ENCODE results near the gene KCNH1.

KCNH1 gene

DNA sequence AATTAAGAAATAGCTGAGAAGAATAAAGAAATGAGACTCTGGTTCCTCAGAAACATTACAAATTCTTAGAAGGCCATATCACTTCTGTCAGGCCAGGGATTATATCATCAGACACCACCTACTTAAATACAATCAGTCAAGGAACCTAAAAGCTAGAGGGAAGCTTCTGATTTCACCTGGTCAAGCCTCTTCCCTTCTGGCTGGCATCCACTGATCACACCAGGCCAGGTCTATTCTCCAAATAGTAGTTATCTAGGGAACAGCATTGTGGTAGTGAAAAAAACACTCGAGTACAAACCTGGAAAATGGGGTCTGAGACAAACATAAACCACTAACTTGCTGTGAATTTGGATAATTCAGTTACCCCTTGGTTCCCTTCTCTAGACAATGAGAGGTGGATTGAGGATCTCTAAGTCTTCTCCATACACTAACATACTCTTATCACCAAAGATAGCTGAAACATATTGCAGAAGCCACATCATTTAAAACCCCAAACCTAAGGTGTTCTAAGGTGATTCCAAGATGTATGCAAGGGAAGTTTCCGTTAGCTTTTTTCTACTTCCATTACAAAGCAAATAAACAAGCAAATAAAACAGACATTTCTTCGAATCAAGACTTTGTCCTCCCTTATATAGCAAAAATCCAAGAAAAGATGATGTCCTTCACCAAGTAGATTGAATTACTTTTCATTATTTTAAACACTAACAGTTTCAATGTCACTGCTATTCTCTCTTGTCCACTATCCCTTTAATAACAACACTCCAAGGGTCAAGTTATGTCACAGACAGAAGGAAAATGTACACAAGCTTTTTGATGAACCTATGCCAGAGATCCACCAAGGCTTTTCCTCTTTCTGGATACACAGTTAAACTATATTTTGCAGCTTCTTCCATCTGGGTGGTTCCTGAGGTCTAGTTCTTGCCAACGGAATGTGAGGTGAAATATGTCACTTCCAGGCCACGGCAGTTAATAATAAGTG, 212.9 kb downstream of the KCNH1 start:
- TF ChIP-seq, protein P1, sequence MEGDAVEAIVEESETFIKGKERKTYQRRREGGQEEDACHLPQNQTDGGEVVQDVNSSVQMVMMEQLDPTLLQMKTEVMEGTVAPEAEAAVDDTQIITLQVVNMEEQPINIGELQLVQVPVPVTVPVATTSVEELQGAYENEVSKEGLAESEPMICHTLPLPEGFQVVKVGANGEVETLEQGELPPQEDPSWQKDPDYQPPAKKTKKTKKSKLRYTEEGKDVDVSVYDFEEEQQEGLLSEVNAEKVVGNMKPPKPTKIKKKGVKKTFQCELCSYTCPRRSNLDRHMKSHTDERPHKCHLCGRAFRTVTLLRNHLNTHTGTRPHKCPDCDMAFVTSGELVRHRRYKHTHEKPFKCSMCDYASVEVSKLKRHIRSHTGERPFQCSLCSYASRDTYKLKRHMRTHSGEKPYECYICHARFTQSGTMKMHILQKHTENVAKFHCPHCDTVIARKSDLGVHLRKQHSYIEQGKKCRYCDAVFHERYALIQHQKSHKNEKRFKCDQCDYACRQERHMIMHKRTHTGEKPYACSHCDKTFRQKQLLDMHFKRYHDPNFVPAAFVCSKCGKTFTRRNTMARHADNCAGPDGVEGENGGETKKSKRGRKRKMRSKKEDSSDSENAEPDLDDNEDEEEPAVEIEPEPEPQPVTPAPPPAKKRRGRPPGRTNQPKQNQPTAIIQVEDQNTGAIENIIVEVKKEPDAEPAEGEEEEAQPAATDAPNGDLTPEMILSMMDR (conservative IDR thresholded peaks at IDR 0.05; ENCODE audit: low read depth, low read length) = no peak
- DNase-seq (ENCODE audit: low read depth) = no peak
- H3K4me3 ChIP-seq (ENCODE audit: low read length) = no peak overlapping the region

DNA sequence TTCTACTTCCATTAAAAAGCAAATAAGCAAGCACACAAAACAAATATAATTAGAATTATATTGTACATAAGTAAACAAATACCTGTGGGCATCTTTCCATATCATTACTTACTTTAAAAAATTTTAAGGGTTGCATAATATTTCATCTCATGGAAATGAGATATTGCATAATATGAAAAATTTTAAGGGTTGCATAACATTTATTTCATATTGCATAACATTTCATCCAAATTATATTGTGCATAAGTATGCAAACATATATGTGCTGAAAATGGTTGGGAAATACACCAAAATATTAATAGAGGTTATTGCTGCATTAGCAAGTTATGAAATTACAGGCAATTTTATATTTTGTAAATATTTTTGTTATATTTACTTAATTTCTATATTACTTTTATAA, 213.7 kb downstream of the KCNH1 start:
- TF ChIP-seq, protein P1 (conservative IDR thresholded peaks at IDR 0.05; ENCODE audit: low read depth, low read length) = no peak
- no peak for DNase-seq (ENCODE audit: low read depth)
- no peak overlapping the region for H3K4me3 ChIP-seq (ENCODE audit: low read length)

DNA sequence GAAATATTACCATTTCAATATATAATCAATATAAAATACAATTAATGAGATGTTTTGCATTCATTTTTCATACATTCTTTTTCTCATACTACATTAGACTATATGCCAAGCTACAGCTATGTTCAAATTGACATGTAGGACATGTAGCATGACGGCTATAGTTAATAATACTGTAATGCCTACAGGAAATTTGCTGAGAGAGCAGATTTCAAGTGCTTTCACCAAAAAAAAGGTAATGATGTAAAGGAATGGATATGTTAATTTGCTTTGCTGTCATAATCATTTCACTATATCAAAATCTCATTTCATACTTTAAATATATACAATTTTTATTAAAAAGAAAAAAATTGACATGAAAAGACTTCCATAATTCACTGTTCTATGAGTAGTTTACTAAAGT, 215.1 kb downstream of the KCNH1 start:
- no peak for DNase-seq (ENCODE audit: low read depth)
- TF ChIP-seq, protein P1 (conservative IDR thresholded peaks at IDR 0.05; ENCODE audit: low read depth, low read length) = no peak
- H3K4me3 ChIP-seq (ENCODE audit: low read length) = no peak overlapping the region

DNA sequence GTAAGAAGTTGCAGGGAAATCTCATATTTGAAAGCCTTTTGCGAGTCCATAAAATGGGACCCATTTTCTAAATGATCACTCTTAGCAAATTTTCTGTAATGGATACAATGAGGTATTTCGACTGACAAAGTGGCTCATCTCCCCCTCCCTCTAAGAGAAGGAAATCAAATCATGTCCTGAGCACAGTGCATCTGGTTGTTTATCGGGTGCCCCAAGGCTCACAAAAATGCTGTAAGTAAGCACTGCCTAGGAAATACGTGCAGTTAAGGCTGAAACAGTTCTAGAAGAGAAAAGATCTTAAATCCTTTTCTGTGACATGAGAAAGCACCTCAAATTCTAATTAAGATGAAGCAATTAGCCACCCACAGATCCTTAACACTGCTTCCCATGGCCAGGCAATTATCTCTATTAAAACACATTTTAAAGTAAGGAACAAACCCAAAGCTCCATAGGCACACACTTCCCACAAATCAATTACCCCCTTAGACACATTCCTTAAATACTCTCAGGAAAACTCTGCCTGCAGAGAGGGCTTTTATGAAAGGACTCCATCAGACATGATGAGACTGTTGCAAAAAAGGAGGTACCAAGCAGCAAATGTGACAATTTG, 216.3 kb downstream of the KCNH1 start:
- TF ChIP-seq, protein P1 (conservative IDR thresholded peaks at IDR 0.05; ENCODE audit: low read depth, low read length) = no peak
- no peak for DNase-seq (ENCODE audit: low read depth)

DNA sequence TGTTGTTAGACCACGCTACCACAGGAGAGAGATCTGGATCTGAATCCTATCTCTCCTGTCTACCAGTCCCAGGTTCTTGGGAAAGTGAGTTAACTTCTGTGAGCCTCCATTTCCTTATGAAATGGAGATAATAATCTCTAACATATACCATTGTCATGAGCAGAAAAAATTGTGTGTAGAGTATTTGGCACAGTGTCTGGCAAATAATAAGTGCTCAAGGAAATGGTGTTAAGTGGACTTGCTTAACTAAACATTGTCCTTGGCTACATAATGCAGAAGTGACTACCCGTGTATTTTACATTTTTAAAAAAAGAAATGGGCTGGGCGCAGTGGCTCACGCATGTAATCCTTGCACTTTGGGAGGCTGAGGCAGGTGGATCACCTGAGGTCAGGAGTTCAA, 217.4 kb downstream of the KCNH1 start:
- DNase-seq (ENCODE audit: low read depth) = no peak
- no peak overlapping the region for H3K4me3 ChIP-seq (ENCODE audit: low read length)
- TF ChIP-seq, protein P1 (conservative IDR thresholded peaks at IDR 0.05; ENCODE audit: low read depth, low read length) = no peak

More for the DNA sequence above, 216.3 kb downstream of the KCNH1 start:
- H3K4me3 ChIP-seq (ENCODE audit: low read length) = no peak overlapping the region

DNA sequence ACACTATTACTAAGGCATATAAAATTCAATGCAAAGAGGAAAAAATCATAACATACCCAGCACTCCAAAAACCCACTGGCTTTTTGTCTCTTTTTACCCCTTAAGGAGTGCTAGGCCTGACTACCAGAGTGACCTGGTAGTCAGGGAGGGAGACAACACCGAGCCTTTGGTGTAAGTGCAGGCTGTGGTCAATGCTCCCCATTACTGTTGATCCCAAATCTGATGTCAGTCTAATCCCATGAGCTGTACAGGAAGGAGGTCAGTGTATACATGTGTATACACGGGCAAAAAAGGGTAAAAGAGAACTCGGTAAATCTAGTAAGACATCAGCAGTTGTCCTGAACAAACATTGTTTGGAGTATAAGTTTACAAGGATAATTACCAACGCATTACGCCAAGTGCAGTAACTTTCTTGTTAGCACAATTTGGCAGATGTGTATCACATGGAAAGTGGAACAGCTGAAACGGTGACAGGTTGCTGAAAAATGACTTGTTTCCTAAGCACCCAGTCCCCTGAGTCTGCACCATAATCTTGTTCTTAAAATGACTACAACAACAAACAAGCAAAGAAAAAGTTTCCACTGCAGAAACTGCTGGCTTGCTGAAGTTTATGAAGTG, 217.9 kb downstream of the KCNH1 start:
- no peak overlapping the region for H3K4me3 ChIP-seq (ENCODE audit: low read length)
- TF ChIP-seq, protein P1 (conservative IDR thresholded peaks at IDR 0.05; ENCODE audit: low read depth, low read length) = no peak
- no peak for DNase-seq (ENCODE audit: low read depth)

Measured in retinal pigment epithelial cell (primary cell).